Lower lobe of right lung (tissue), 2 donors: Measurements from ENCODE around the gene NXPE3. TPM values are rescaled to one million over a fixed set of nuclear protein-coding genes. Genes with fewer than 3 reads are reported as not detected.

Experiments used
- ATAC-seq, 2 donors: fragments of 200-7000 bp; cut with Tn5 transposase; one replicate each; pipeline ENCODE4 v1.9.1; 2020 to 2022; ENCODE audit warnings: mild to moderate bottlenecking in 2 of 2, moderate library complexity in 2 of 2
- DNase-seq: peaks from one replicate; pipeline ENCODE4 v3.0.0-alpha.2; 2020
- H3K27ac ChIP-seq: fragments of 200-600 bp; one replicate; pipeline ENCODE4 v1.8.0; 2022
- H3K27me3 ChIP-seq: fragments of 200-600 bp; one replicate; pipeline ENCODE4 v1.8.0; 2022; ENCODE audit warnings: low read depth
- H3K36me3 ChIP-seq: fragments of 200-600 bp; one replicate; pipeline ENCODE4 v1.8.0; 2022; ENCODE audit warnings: mild to moderate bottlenecking
- H3K4me1 ChIP-seq: fragments of 200-600 bp; one replicate; pipeline ENCODE4 v1.8.0; 2022
- H3K4me3 ChIP-seq: fragments of 200-600 bp; one replicate; pipeline ENCODE4 v1.8.0; 2022; ENCODE audit warnings: mild to moderate bottlenecking
- H3K9me3 ChIP-seq: fragments of 200-600 bp; one replicate; pipeline ENCODE4 v1.8.0; 2022
- intact Hi-C: fragments of 100-400 bp; cut with DNase I; formaldehyde crosslinking; loops from one replicate; pipeline ENCODE4 v1.11.0; 2022
- total RNA-seq: library from RNA; stranded (reverse); fragmentation: NEBNext Ultra II Directional; extraction: Animal tissue kit (Norgen Biotek cat#: 25700); gene quantifications from one replicate; pipeline ENCODE4 v1.2.1, GENCODE V29; 2021
- TF ChIP-seq, protein P1 (sequence below): fragments of 200-600 bp; IDR thresholded peaks from one replicate; pipeline ENCODE4 v1.8.0; 2022; ENCODE audit warnings: antibody characterized with exemption, mild to moderate bottlenecking
- donor health status: DM: no; HTN: yes; CAD: no; lungs with severe emphysema.

The NXPE3 gene
- total RNA-seq, 1 donor from 2014 or later = 22.0 TPM

GRCh38 chr3:101827211-101828174 is 48.5 kb downstream of the NXPE3 start:
- TF ChIP-seq, protein P1, sequence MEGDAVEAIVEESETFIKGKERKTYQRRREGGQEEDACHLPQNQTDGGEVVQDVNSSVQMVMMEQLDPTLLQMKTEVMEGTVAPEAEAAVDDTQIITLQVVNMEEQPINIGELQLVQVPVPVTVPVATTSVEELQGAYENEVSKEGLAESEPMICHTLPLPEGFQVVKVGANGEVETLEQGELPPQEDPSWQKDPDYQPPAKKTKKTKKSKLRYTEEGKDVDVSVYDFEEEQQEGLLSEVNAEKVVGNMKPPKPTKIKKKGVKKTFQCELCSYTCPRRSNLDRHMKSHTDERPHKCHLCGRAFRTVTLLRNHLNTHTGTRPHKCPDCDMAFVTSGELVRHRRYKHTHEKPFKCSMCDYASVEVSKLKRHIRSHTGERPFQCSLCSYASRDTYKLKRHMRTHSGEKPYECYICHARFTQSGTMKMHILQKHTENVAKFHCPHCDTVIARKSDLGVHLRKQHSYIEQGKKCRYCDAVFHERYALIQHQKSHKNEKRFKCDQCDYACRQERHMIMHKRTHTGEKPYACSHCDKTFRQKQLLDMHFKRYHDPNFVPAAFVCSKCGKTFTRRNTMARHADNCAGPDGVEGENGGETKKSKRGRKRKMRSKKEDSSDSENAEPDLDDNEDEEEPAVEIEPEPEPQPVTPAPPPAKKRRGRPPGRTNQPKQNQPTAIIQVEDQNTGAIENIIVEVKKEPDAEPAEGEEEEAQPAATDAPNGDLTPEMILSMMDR = no peak
- H3K27ac ChIP-seq = peak overlapping the region; percentile 90
- no peaks in the 10 kb centered on the region for H3K27me3 ChIP-seq
- DNase-seq = peak; percentile 85
- H3K9me3 ChIP-seq = no peaks in the 10 kb centered on the region
- ATAC-seq = peak; percentile 93 to 94
- intact Hi-C loops = no loop called here
- peak overlapping the region; percentile 60 for H3K4me3 ChIP-seq
- H3K36me3 ChIP-seq = no peaks in the 10 kb centered on the region
- H3K4me1 ChIP-seq = peaks cover 41% of the 10 kb centered on the region

DNA sequence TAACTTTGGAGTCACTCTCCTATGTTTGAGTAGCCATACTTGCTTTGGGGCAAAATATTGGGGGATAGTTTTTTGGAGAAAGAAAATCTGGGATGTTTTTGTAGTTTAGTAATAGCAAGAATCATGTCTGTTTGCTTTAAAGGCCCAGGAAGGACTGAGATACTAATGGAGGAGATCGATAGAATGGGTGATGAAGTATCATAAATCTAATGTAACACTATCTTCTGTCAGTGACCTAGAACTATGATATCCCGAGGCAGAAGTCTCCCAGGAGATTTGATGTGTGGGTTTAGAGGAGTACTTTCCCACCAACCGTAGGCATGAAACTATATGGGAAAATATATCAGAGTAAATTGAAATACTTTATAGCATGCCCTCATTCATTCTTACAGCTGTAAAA is 49.3 kb downstream of the NXPE3 start:
- intact Hi-C loops = no loop called here
- no peaks in the 10 kb centered on the region for H3K27me3 ChIP-seq
- ATAC-seq (no peak), DNase-seq (no peak)
- no peaks in the 10 kb centered on the region for H3K9me3 ChIP-seq
- peak overlapping the region; percentile 90 for H3K27ac ChIP-seq
- peak overlapping the region; percentile 60 for H3K4me3 ChIP-seq
- no peaks in the 10 kb centered on the region for H3K36me3 ChIP-seq
- TF ChIP-seq, protein P1 = no peak
- H3K4me1 ChIP-seq = peaks cover 41% of the 10 kb centered on the region

DNA sequence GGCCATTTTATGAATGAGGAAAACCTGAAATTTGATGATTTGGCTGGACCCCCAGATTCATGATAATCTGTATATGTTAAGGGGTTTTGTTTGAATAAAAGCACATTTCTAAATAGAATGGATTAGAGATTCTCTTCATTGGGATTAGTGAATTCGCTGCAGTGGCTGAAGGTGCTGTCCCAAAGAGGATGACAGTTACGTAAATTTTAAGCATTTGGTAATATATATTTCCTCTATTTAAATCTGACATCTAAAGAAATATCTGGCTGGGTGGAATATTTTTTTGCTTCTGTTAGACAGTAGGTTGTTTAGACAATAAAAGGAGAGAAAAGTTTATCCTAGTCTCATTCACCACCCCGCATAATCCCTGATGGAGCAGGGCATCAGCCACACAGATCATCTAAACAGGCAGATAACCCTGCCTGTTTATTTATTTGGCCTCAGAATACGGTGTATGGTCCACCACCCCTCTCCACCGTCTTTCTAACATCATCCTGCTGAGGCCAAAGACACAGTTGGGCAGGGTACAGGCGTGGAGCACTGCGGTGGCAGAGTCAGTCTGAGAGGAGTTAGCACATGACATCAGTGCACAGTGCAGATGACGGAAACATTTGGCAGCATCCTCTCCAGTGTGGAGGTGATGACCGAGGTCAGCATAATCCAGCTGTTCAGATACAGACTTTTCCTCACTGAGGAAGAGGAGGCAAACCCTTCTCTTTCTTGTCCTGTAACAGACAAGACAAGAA is 49.9 kb downstream of the NXPE3 start:
- intact Hi-C loops = no loop called here
- H3K4me3 ChIP-seq = peak overlapping the region; percentile 60

DNA sequence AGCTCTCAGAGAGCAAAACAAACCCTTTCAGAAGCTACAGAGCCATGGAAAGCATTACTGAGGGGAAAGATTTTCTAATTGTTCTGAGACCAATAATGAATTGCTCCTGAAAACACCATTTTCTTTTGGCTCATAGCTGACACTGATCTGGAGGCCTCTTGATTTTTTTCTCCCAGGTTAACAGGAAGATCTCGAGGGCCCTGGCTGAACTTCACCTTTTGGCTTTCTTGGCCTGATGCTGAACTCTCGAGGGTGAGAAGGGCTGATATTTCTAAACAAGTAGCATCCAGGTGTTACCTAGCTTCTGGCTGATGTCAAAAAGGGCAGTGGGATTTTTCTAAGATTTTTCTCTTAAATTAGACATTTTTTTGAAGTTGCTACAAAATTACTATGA is 50.4 kb downstream of the NXPE3 start:
- Histone ChIP-seq H3K9me3 (no peaks in the 10 kb centered on the region), H3K36me3 (no peaks in the 10 kb centered on the region), H3K4me1 (peaks cover 39% of the 10 kb centered on the region), H3K4me3 (peak overlapping the region; percentile 60), H3K27me3 (no peaks in the 10 kb centered on the region), H3K27ac (peak overlapping the region; percentile 90)
- TF ChIP-seq, protein P1 = no peak
- ATAC-seq = no peak
- intact Hi-C loops = no loop called here
- no peak for DNase-seq

More for the DNA sequence above, 49.9 kb downstream of the NXPE3 start:
- Histone ChIP-seq H3K27ac (peak overlapping the region; percentile 90), H3K36me3 (no peaks in the 10 kb centered on the region), H3K4me1 (peaks cover 41% of the 10 kb centered on the region), H3K9me3 (no peaks in the 10 kb centered on the region), H3K27me3 (no peaks in the 10 kb centered on the region)
- TF ChIP-seq, protein P1 = no peak
- ATAC-seq (peak; percentile 63 to 79), DNase-seq (no peak)

GRCh38 chr3:101829874-101830273 is 50.9 kb downstream of the NXPE3 start:
- TF ChIP-seq, protein P1 = no peak
- Histone ChIP-seq H3K9me3 (no peaks in the 10 kb centered on the region), H3K36me3 (no peaks in the 10 kb centered on the region), H3K27ac (peak overlapping the region; percentile 90), H3K4me1 (peaks cover 35% of the 10 kb centered on the region), H3K4me3 (no peak overlapping the region), H3K27me3 (no peaks in the 10 kb centered on the region)
- ATAC-seq (no peak), DNase-seq (no peak)
- intact Hi-C loops = no loop called here
